HG03378 (cell line): Measurements from ENCODE around the gene NUDT10.
"Not testable (repeated sequence)": the region's sequence is repeated elsewhere in the genome, so short reads cannot be mapped to it uniquely, and the experiment has no call there.

Experiments
- ATAC-seq: cut with Tn5 transposase; IDR thresholded peaks from one replicate; pipeline ENCODE4 v1.9.1; 2021; ENCODE audit warnings: mild to moderate bottlenecking, moderate library complexity; ENCODE audit not compliant: unreplicated experiment

The NUDT10 gene

GRCh38 chrX:51332188-51332942 is at the start of gene NUDT10:
NUDT10 (plus strand) TSS chrX:51332822; CDS start chrX:51332966, 144 bp downstream.
- no peak for ATAC-seq

DNA sequence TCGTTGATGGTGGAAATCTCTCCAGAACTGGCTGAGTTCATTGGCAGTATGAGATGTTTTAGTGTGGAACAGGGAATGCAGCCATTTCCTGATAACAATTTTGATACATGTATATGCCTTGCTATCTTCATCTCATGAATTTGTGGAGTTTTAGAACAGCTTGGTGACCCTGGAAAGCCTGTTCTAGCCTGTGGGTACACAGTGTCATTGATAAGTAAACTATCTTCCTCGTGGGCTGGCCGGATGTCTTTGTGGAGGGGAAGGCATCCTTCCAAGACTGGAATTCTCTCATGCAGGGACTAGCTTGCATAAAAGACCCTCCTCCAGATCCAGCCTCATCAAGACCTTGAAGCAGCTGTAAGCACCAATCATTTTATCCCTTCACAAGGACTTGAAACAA is 40.2 kb upstream of the NUDT10 start:
- no peak for ATAC-seq

- no peak for ATAC-seq
These were observed 36.5 kb upstream of the NUDT10 start for GRCh38 chrX:51296138-51296537.

- no peak for ATAC-seq
These were observed 16.4 kb upstream of the NUDT10 start for GRCh38 chrX:51316271-51316670.

GRCh38 chrX:51332943-51333785 is 542 bp downstream of the NUDT10 start:
- ATAC-seq: not testable (repeated sequence)

DNA sequence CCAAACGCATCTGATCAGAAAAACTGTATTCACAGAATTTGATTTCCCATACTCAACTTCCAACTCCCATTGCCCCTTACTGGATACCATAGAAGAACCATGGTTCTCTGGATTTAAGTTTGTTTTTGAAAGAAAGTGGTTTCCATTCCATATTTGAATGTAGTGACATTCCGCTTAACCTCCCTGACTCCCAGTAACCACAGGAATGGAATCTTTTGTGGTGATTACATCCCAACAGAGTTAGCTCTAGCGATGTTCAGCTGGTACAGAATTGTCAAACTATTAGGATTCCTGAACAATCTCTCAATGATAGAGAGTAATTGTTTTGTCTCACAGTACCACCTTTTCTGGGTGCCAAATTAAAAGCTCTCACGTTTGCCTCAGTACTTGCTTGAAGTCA is 1.7 kb downstream of the NUDT10 start:
- no peak for ATAC-seq

DNA sequence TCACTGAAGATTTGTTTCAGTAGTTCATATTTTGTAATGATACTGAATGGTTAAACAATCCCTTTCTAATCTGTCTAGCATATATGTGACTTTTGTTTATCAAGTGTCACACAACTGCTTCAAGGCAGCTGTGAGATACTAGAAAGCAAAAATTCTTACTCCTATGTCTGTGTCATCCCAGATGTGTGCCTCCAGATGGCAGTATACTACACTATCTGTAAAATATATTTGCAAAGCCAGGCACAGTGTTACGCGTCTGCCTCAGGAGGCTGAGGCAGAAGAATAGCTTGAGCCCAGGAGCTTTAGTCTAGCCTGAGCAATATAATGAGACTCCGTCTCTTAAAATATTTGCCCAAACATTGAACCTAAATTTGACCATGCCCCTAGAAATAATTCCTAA is 4.0 kb downstream of the NUDT10 start:
- ATAC-seq: peak; percentile 77

DNA sequence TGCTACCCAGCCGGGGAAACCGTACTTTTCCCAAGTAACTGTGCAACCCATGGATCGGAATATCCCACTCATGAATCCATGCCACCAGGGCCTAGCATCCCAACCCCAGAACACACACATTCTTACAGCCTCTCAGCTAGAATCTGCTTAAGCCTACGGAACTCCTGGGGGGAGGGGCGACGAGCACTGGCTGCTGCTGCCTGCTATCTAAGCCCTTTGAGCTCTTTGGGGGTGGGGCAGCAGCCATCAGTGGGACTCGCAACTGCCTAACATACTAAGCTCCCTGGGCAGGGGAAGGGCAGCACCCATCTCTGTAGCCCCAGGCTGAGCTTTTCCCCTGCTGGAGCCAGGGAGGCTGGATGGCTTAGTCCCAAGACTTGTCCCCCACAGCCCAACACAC is 28.6 kb downstream of the NUDT10 start:
- no peak for ATAC-seq

DNA sequence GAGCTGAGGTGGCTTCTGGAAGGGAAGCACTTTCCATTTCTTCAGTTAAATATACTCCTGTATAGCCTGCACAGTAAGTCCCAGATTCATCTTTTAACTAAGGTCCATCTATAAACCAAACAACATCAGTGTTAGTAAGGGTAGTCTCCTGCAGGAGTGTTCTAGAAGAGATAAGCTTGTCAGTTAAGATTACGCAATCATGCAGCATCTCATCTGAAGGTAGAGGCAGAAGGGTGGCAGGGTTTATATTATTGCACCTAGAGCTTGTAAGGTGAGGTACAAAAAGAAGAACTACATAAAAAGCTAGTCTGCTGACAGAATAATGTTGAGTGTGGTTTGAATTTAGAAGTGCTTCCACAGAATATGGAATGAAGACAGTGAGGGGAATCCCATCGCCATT is 44.0 kb downstream of the NUDT10 start:
- no peak for ATAC-seq
